HepG2 (cell line): ENCODE measurements around the gene R3HCC1L.

Experiments used
- PHB2 ChIP-seq: fragments of 450-650 bp; IDR thresholded peaks from 2 replicates; pipeline ENCODE4 v1.6.1; 2018; ENCODE audit not compliant: partially characterized antibody
- SP2 ChIP-seq: sonication (generic); formaldehyde crosslinking; IDR thresholded peaks from 2 replicates; pipeline ENCODE4 v1.5.1; 2020; ENCODE audit warnings: mild to moderate bottlenecking, missing genetic modification reagents
- SP5 ChIP-seq: IDR thresholded peaks from 2 replicates; pipeline ENCODE4 v1.6.1; 2016; ENCODE audit warnings: low read depth, borderline replicate concordance
- TCF7 ChIP-seq: sonication (generic); IDR thresholded peaks from 2 replicates; pipeline ENCODE4 v1.6.1; 2016; ENCODE audit warnings: antibody characterized with exemption, low read depth
- ZNF253 ChIP-seq: sonication (generic); formaldehyde crosslinking; IDR thresholded peaks from 2 replicates; pipeline ENCODE4 v1.8.0; 2022; ENCODE audit warnings: mild to moderate bottlenecking, missing genetic modification reagents, borderline replicate concordance
- ZNF556 ChIP-seq: sonication (generic); formaldehyde crosslinking; IDR thresholded peaks from 2 replicates; pipeline ENCODE4 v1.4.0; 2020; ENCODE audit warnings: mild to moderate bottlenecking, missing genetic modification reagents, borderline replicate concordance
- TF ChIP-seq, protein P1 (sequence below), 2 experiments: IDR thresholded peaks; 2 replicates each; pipeline ENCODE4 v1.6.1; 2011 to 2012; ENCODE audit warnings: low read length in 2 of 2, borderline replicate concordance in 1 of 2, low read depth in 1 of 2, mild to moderate bottlenecking in 1 of 2, moderate library complexity in 1 of 2
- TF ChIP-seq, protein P2 (sequence below): sonication (generic); formaldehyde crosslinking; IDR thresholded peaks from 2 replicates; pipeline ENCODE4 v1.5.0; 2020; ENCODE audit warnings: mild to moderate bottlenecking, missing genetic modification reagents, moderate library complexity

DNA sequence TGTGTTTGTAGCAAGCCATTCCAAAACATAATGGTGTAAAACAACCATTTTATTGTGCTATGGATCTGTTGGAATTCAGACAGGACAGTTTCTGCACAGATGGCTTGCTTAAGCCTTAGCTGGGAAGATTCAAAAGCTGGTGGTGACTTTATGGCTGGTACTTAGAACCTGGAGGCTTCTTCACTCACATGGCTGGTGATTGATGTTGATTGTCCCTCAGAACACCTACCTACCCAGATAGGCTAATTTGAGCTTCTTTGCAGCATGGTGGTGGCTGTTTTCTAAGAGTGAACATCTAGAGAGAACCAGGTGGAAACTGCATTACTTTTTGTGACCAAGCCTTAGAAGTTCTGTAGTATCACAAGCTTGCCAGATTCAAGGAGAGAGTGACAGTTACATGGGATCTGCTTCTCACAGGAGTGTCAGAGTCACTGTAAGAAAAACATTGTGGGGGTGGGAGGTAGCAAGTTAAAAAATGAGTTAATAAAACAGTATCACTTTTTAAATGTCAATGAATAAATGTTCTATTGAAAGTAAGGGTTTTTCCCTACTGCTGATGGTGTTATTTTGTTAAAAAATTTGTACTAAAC lies 7.1 kb downstream of the R3HCC1L start:
- TF ChIP-seq, protein P1, sequence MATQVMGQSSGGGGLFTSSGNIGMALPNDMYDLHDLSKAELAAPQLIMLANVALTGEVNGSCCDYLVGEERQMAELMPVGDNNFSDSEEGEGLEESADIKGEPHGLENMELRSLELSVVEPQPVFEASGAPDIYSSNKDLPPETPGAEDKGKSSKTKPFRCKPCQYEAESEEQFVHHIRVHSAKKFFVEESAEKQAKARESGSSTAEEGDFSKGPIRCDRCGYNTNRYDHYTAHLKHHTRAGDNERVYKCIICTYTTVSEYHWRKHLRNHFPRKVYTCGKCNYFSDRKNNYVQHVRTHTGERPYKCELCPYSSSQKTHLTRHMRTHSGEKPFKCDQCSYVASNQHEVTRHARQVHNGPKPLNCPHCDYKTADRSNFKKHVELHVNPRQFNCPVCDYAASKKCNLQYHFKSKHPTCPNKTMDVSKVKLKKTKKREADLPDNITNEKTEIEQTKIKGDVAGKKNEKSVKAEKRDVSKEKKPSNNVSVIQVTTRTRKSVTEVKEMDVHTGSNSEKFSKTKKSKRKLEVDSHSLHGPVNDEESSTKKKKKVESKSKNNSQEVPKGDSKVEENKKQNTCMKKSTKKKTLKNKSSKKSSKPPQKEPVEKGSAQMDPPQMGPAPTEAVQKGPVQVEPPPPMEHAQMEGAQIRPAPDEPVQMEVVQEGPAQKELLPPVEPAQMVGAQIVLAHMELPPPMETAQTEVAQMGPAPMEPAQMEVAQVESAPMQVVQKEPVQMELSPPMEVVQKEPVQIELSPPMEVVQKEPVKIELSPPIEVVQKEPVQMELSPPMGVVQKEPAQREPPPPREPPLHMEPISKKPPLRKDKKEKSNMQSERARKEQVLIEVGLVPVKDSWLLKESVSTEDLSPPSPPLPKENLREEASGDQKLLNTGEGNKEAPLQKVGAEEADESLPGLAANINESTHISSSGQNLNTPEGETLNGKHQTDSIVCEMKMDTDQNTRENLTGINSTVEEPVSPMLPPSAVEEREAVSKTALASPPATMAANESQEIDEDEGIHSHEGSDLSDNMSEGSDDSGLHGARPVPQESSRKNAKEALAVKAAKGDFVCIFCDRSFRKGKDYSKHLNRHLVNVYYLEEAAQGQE (IDR thresholded peaks at IDR 0.05; ENCODE audit: borderline replicate concordance in 1 of 2, low read depth in 1 of 2, low read length in 2 of 2): no peak
- TF ChIP-seq, protein P2, sequence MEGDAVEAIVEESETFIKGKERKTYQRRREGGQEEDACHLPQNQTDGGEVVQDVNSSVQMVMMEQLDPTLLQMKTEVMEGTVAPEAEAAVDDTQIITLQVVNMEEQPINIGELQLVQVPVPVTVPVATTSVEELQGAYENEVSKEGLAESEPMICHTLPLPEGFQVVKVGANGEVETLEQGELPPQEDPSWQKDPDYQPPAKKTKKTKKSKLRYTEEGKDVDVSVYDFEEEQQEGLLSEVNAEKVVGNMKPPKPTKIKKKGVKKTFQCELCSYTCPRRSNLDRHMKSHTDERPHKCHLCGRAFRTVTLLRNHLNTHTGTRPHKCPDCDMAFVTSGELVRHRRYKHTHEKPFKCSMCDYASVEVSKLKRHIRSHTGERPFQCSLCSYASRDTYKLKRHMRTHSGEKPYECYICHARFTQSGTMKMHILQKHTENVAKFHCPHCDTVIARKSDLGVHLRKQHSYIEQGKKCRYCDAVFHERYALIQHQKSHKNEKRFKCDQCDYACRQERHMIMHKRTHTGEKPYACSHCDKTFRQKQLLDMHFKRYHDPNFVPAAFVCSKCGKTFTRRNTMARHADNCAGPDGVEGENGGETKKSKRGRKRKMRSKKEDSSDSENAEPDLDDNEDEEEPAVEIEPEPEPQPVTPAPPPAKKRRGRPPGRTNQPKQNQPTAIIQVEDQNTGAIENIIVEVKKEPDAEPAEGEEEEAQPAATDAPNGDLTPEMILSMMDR (CRISPR knock-in tag): no peak
- TF ChIP-seq SP2 (CRISPR knock-in tag) (no peak), SP5 (CRISPR knock-in tag) (no peak), PHB2 (no peak), TCF7 (no peak), ZNF253 (CRISPR knock-in tag) (no peak), ZNF556 (CRISPR knock-in tag) (no peak)
